HL-60 (cell line): Measurements from ENCODE around the gene FFAR2.

Experiments used
- DNase-seq, 2 experiments: peaks; one replicate each; pipeline ENCODE4 v3.0.0-alpha.2; 2010 to 2020; ENCODE audit warnings: low read depth in 1 of 2, low spot score in 1 of 2
- H3K27ac ChIP-seq: fragments of 250-450 bp; sonication (Bioruptor Pico); replicated peaks from 2 replicates; pipeline ENCODE4 v1.5.1; 2020; ENCODE audit warnings: mild to moderate bottlenecking, moderate library complexity
- H3K27me3 ChIP-seq: fragments of 250-450 bp; sonication (Bioruptor Pico); 2 replicates; pipeline ENCODE4 v1.5.1; 2021; ENCODE audit warnings: mild to moderate bottlenecking, moderate library complexity; ENCODE audit not compliant: insufficient read depth, poor library complexity, severe bottlenecking
- H3K4me3 ChIP-seq: replicated peaks from 2 replicates; pipeline ENCODE4 v1.5.1; 2011; ENCODE audit warnings: mild to moderate bottlenecking, control low read depth, low read length; ENCODE audit not compliant: insufficient read depth
- CTCF ChIP-seq: IDR thresholded peaks from one replicate; pipeline ENCODE4 v1.5.1; 2011; ENCODE audit warnings: low read length, control low read depth, inconsistent platforms; ENCODE audit not compliant: insufficient read depth
- GABPA ChIP-seq: IDR thresholded peaks from 2 replicates; pipeline ENCODE4 v1.6.1; 2012; ENCODE audit warnings: low read depth
- POLR2AphosphoS5 ChIP-seq: IDR thresholded peaks from 2 replicates; pipeline ENCODE4 v1.6.1; 2012; ENCODE audit warnings: low read depth
- REST ChIP-seq: IDR thresholded peaks from 2 replicates; pipeline ENCODE4 v1.6.1; 2012; ENCODE audit warnings: low read depth; ENCODE audit not compliant: insufficient replicate concordance
- SPI1 ChIP-seq: IDR thresholded peaks from 2 replicates; pipeline ENCODE4 v1.6.1; 2012; ENCODE audit warnings: low read depth, mild to moderate bottlenecking, borderline replicate concordance

The FFAR2 gene

GRCh38 chr19:35476149-35476548 is 28.1 kb downstream of the FFAR2 start:
- no peak overlapping the region for H3K4me3 ChIP-seq
- DNase-seq = no peak
- no peak for TF ChIP-seq CTCF
- no peak for TF ChIP-seq POLR2AphosphoS5
- no peak for TF ChIP-seq SPI1
- no peak for TF ChIP-seq REST
- no peak for TF ChIP-seq GABPA
- no peak overlapping the region for H3K27ac ChIP-seq
- no peaks in the 10 kb centered on the region for H3K27me3 ChIP-seq

- no peak for DNase-seq
- H3K27me3 ChIP-seq = no peaks in the 10 kb centered on the region
- TF ChIP-seq SPI1 (no peak), GABPA (no peak), CTCF (no peak), POLR2AphosphoS5 (no peak), REST (no peak)
- no peak overlapping the region for H3K27ac ChIP-seq
- no peak overlapping the region for H3K4me3 ChIP-seq
These were observed 31.0 kb downstream of the FFAR2 start for GRCh38 chr19:35478794-35479677.

- Histone ChIP-seq H3K4me3 (no peak overlapping the region), H3K27me3 (peaks cover 6% of the 10 kb centered on the region), H3K27ac (no peak overlapping the region)
- no peak for TF ChIP-seq REST
- no peak for TF ChIP-seq SPI1
- TF ChIP-seq GABPA = no peak
- no peak for TF ChIP-seq CTCF
- TF ChIP-seq POLR2AphosphoS5 = no peak
- DNase-seq = no peak
These were observed 35.0 kb downstream of the FFAR2 start for GRCh38 chr19:35483089-35483488.
